SK-N-SH (cell line): ENCODE data around the gene POGLUT3. TPM values are rescaled to one million over a fixed set of nuclear protein-coding genes. Genes with fewer than 3 reads are reported as not detected.

ENCODE experiments used
- CTCF ChIA-PET: fragments of 300-600, 350-600 bp; formaldehyde crosslinking; extraction: SDS; loops from one replicate; lab custom pipeline; 2021; lab: Yijun Ruan, JAX
- POLR2A ChIA-PET: fragments of 350-600 bp; sonication (Branson Sonifier 250); formaldehyde crosslinking; extraction: SDS; loops from one replicate; lab custom pipeline; 2020; ENCODE audit warnings: antibody characterized with exemption, inconsistent platforms; lab: Yijun Ruan, JAX
- DNase-seq: peaks from one replicate; pipeline ENCODE4 v3.0.0; 2012
- H2AFZ ChIP-seq: fragments of 200-600 bp; sonication (generic); 2 replicates; pipeline ENCODE4 v1.8.1; 2016; ENCODE audit warnings: antibody characterized with exemption, mild to moderate bottlenecking, low read depth
- H3F3A ChIP-seq: fragments of 200-600 bp; sonication (generic); replicated peaks from 2 replicates; pipeline ENCODE3; 2016; ENCODE audit warnings: antibody characterized with exemption, mild to moderate bottlenecking; ENCODE audit not compliant: insufficient read depth
- H3K27ac ChIP-seq, 2 experiments: fragments of 200-500 bp in 1 of 2; fragments of 200-600 bp in 1 of 2; sonication (Bioruptor generic) in 1 of 2; sonication (generic), shearing (Covaris generic) in 1 of 2; 2 replicates each; pipeline versions ENCODE4 v1.5.1 to v1.6.1; 2014 to 2016; ENCODE audit warnings: low read depth in 2 of 2, inconsistent platforms in 1 of 2, low read length in 1 of 2, mild to moderate bottlenecking in 1 of 2, mixed read lengths in 1 of 2
- H3K27me3 ChIP-seq: fragments of 200-600 bp; sonication (generic), shearing (Covaris generic); 2 replicates; pipeline ENCODE4 v1.6.1; 2016; ENCODE audit warnings: mixed run types; ENCODE audit not compliant: insufficient read depth
- H3K36me3 ChIP-seq, 2 experiments: fragments of 200-500 bp in 1 of 2; fragments of 200-600 bp in 1 of 2; sonication (Bioruptor generic) in 1 of 2; sonication (generic) in 1 of 2; replicated peaks in 1 of 2; 2 replicates each; pipeline versions ENCODE3 to v1.5.1; 2014 to 2016; ENCODE audit warnings: low read length in 1 of 2, mild to moderate bottlenecking in 1 of 2; ENCODE audit not compliant: insufficient read depth in 2 of 2, control insufficient read depth in 1 of 2
- H3K4me1 ChIP-seq, 2 experiments: fragments of 200-500 bp in 1 of 2; fragments of 200-600 bp in 1 of 2; sonication (Bioruptor generic) in 1 of 2; sonication (generic), shearing (Covaris generic) in 1 of 2; 2 replicates each; pipeline versions ENCODE4 v1.5.1 to v1.6.1; 2014 to 2016; ENCODE audit warnings: low read depth in 1 of 2, low read length in 1 of 2, mixed run types in 1 of 2; ENCODE audit not compliant: insufficient read depth in 2 of 2, control insufficient read depth in 1 of 2
- H3K4me2 ChIP-seq: fragments of 200-600 bp; sonication (generic), shearing (Covaris generic); 2 replicates; pipeline ENCODE4 v1.6.1; 2017; ENCODE audit warnings: mixed run types
- H3K4me3 ChIP-seq, 2 experiments: fragments of 200-500 bp in 1 of 2; fragments of 200-600 bp in 1 of 2; sonication (Bioruptor generic) in 1 of 2; sonication (generic), shearing (Covaris generic) in 1 of 2; 2 replicates each; pipeline versions ENCODE4 v1.5.1 to v1.8.1; 2014 to 2016; ENCODE audit warnings: low read depth in 2 of 2, inconsistent platforms in 1 of 2, low read length in 1 of 2, mild to moderate bottlenecking in 1 of 2, mixed read lengths in 1 of 2, moderate library complexity in 1 of 2
- H3K79me2 ChIP-seq: fragments of 200-600 bp; sonication (generic); 2 replicates; pipeline ENCODE4 v1.8.1; 2017; ENCODE audit warnings: mild to moderate bottlenecking; ENCODE audit not compliant: insufficient read depth
- H3K9ac ChIP-seq: fragments of 200-600 bp; sonication (generic); 2 replicates; pipeline ENCODE4 v1.6.1; 2017; ENCODE audit warnings: mixed run types
- H3K9me2 ChIP-seq: fragments of 200-600 bp; sonication (generic); 2 replicates; pipeline ENCODE4 v1.6.1; 2017; ENCODE audit warnings: mixed run types
- H3K9me3 ChIP-seq: fragments of 200-600 bp; sonication (generic); 2 replicates; pipeline ENCODE4 v1.6.1; 2017; ENCODE audit warnings: mixed run types, mild to moderate bottlenecking, moderate library complexity
- H4K20me1 ChIP-seq: fragments of 200-600 bp; sonication (generic); 2 replicates; pipeline ENCODE4 v1.6.1; 2017; ENCODE audit warnings: mild to moderate bottlenecking, mixed run types; ENCODE audit not compliant: insufficient read depth
- ELF1 ChIP-seq: IDR thresholded peaks from 2 replicates; pipeline ENCODE4 v1.4.0; 2012
- EZH2phosphoT487 ChIP-seq: fragments of 200-600 bp; sonication (generic); IDR thresholded peaks from 2 replicates; pipeline ENCODE4 v1.6.1; 2017; ENCODE audit warnings: low read depth, mixed run types, mild to moderate bottlenecking, antibody characterized with exemption, moderate library complexity, borderline replicate concordance
- FOXJ3 ChIP-seq: sonication (generic); formaldehyde crosslinking; IDR thresholded peaks from 2 replicates; pipeline ENCODE4 v1.5.1; 2020; ENCODE audit warnings: mild to moderate bottlenecking, missing genetic modification reagents
- FOXM1 ChIP-seq: IDR thresholded peaks from 2 replicates; pipeline ENCODE4 v1.4.0; 2012; ENCODE audit warnings: low read depth, mild to moderate bottlenecking
- MXI1 ChIP-seq: IDR thresholded peaks from 2 replicates; pipeline ENCODE4 v1.6.1; 2012; ENCODE audit warnings: mild to moderate bottlenecking, low read depth, low read length, improper control_type of control experiment
- NRF1 ChIP-seq: IDR thresholded peaks from 2 replicates; pipeline ENCODE4 v1.6.1; 2012; ENCODE audit warnings: low read depth, mild to moderate bottlenecking, low read length
- RAD21 ChIP-seq: IDR thresholded peaks from 2 replicates; pipeline ENCODE4 v1.6.1; 2012; ENCODE audit warnings: mild to moderate bottlenecking, low read length
- RXRA ChIP-seq: IDR thresholded peaks from 2 replicates; pipeline ENCODE4 v1.4.0; 2012; ENCODE audit warnings: low read depth, mild to moderate bottlenecking, borderline replicate concordance
- SIN3A ChIP-seq: IDR thresholded peaks from 2 replicates; pipeline ENCODE4 v1.6.1; 2012; ENCODE audit warnings: low read depth, mild to moderate bottlenecking, low read length, moderate library complexity, borderline replicate concordance
- USF1 ChIP-seq: IDR thresholded peaks from 2 replicates; pipeline ENCODE4 v1.4.0; 2012; ENCODE audit warnings: low read depth, borderline replicate concordance
- USF2 ChIP-seq: fragments of 150-350 bp; IDR thresholded peaks from 2 replicates; pipeline ENCODE4 v1.6.1; 2017; ENCODE audit warnings: antibody characterized with exemption, low read length, low read depth, borderline replicate concordance
- WGBS: methylation state at CpG from one replicate; pipeline ENCODE4 v1.1.6; 2017; ENCODE audit warnings: low lambda C conversion rate; 5-methylcytosine and 5-hydroxymethylcytosine counted together
- polyA plus RNA-seq, 3 experiments: library from polyadenylated mRNA; depleted of rRNA; stranded (reverse); fragments of >200 nt; gene quantifications; 2 replicates each; pipeline ENCODE4 v1.2.3, GENCODE V29; 2012
- TF ChIP-seq, protein P1 (sequence below): fragments of 150-350 bp; IDR thresholded peaks from 2 replicates; pipeline ENCODE4 v1.6.1; 2016; ENCODE audit warnings: mild to moderate bottlenecking, low read depth, low read length
- TF ChIP-seq, protein P2 (sequence below): IDR thresholded peaks from 2 replicates; pipeline ENCODE4 v1.6.1; 2012; ENCODE audit warnings: mild to moderate bottlenecking, low read depth, low read length, moderate library complexity

Gene POGLUT3
- polyA plus RNA-seq, 1 of the 3 experiments (the other 2 are of a cell fraction) = 26.3 TPM

- CTCF ChIA-PET = no interaction called here
- Histone ChIP-seq H4K20me1 (no peaks in the 10 kb centered on the region), H3K36me3 (peaks cover 25 to 39% of the 10 kb centered on the region in 2 experiments), H3K9ac (no peak overlapping the region), H3K4me3 (no peak overlapping the region), H3K9me2 (no peaks in the 10 kb centered on the region), H3K27me3 (no peaks in the 10 kb centered on the region), H3K79me2 (no peaks in the 10 kb centered on the region), H2AFZ (no peak overlapping the region), H3K4me2 (no peak overlapping the region), H3K4me1 (no peaks in the 10 kb centered on the region), H3F3A (no peaks in the 10 kb centered on the region), H3K9me3 (no peaks in the 10 kb centered on the region), H3K27ac (no peak overlapping the region)
- POLR2A ChIA-PET = no interaction called here
- TF ChIP-seq ELF1 (no peak), FOXM1 (no peak), RXRA (no peak), USF1 (no peak), MXI1 (no peak), NRF1 (no peak), FOXJ3 (CRISPR knock-in tag) (no peak), SIN3A (no peak), RAD21 (no peak)
- TF ChIP-seq, protein P1, sequence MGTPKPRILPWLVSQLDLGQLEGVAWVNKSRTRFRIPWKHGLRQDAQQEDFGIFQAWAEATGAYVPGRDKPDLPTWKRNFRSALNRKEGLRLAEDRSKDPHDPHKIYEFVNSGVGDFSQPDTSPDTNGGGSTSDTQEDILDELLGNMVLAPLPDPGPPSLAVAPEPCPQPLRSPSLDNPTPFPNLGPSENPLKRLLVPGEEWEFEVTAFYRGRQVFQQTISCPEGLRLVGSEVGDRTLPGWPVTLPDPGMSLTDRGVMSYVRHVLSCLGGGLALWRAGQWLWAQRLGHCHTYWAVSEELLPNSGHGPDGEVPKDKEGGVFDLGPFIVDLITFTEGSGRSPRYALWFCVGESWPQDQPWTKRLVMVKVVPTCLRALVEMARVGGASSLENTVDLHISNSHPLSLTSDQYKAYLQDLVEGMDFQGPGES = no peak
- WGBS = 97% methylated on average over 3 of the region's 3 CpGs
- no peak for DNase-seq
Measured at GRCh38 chr11:108486331-108486730, 11.9 kb downstream of the POGLUT3 start.

DNA sequence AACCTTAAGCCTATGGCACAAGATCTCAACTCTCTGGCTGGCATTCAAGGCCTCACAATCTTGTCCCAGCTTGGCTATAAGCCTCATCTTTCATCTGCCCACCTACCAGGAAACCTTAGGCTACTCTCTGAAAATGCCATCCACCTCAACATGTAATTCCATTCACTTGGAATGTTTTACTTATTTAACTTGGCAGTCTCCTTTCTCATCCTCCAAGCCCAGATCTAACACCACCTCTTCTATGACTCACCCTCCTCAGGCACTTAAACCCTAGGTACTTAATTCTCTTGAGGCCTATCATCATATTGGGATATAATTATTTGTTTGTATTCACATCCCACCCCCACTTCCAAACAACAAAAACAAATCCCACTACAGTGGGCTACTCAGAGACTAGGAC, 15.0 kb downstream of the POGLUT3 start:
- Histone ChIP-seq H3K9me2 (no peaks in the 10 kb centered on the region), H3F3A (peaks cover 5% of the 10 kb centered on the region), H3K36me3 (peaks cover 37 to 38% of the 10 kb centered on the region in 2 experiments), H3K9ac (no peak overlapping the region), H3K79me2 (no peaks in the 10 kb centered on the region), H3K4me2 (no peak overlapping the region), H3K27me3 (no peaks in the 10 kb centered on the region), H4K20me1 (no peaks in the 10 kb centered on the region), H3K4me3 (no peak overlapping the region), H3K9me3 (no peaks in the 10 kb centered on the region), H2AFZ (no peak overlapping the region), H3K27ac (no peak overlapping the region), H3K4me1 (no peaks in the 10 kb centered on the region)
- POLR2A ChIA-PET = no interaction called here
- CTCF ChIA-PET = no interaction called here
- DNase-seq = no peak
- TF ChIP-seq USF2 = no peak
- no peak for TF ChIP-seq EZH2phosphoT487
- TF ChIP-seq RXRA = no peak
- no peak for TF ChIP-seq SIN3A
- no peak for TF ChIP-seq MXI1
- TF ChIP-seq, protein P2, sequence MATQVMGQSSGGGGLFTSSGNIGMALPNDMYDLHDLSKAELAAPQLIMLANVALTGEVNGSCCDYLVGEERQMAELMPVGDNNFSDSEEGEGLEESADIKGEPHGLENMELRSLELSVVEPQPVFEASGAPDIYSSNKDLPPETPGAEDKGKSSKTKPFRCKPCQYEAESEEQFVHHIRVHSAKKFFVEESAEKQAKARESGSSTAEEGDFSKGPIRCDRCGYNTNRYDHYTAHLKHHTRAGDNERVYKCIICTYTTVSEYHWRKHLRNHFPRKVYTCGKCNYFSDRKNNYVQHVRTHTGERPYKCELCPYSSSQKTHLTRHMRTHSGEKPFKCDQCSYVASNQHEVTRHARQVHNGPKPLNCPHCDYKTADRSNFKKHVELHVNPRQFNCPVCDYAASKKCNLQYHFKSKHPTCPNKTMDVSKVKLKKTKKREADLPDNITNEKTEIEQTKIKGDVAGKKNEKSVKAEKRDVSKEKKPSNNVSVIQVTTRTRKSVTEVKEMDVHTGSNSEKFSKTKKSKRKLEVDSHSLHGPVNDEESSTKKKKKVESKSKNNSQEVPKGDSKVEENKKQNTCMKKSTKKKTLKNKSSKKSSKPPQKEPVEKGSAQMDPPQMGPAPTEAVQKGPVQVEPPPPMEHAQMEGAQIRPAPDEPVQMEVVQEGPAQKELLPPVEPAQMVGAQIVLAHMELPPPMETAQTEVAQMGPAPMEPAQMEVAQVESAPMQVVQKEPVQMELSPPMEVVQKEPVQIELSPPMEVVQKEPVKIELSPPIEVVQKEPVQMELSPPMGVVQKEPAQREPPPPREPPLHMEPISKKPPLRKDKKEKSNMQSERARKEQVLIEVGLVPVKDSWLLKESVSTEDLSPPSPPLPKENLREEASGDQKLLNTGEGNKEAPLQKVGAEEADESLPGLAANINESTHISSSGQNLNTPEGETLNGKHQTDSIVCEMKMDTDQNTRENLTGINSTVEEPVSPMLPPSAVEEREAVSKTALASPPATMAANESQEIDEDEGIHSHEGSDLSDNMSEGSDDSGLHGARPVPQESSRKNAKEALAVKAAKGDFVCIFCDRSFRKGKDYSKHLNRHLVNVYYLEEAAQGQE = no peak
